HG02610 (cell line): ENCODE data around the gene AHNAK.

Experiments
- ATAC-seq: cut with Tn5 transposase; IDR thresholded peaks from one replicate; pipeline ENCODE4 v1.9.1; 2021; ENCODE audit warnings: mild to moderate bottlenecking, moderate library complexity; ENCODE audit not compliant: unreplicated experiment

Gene AHNAK

DNA sequence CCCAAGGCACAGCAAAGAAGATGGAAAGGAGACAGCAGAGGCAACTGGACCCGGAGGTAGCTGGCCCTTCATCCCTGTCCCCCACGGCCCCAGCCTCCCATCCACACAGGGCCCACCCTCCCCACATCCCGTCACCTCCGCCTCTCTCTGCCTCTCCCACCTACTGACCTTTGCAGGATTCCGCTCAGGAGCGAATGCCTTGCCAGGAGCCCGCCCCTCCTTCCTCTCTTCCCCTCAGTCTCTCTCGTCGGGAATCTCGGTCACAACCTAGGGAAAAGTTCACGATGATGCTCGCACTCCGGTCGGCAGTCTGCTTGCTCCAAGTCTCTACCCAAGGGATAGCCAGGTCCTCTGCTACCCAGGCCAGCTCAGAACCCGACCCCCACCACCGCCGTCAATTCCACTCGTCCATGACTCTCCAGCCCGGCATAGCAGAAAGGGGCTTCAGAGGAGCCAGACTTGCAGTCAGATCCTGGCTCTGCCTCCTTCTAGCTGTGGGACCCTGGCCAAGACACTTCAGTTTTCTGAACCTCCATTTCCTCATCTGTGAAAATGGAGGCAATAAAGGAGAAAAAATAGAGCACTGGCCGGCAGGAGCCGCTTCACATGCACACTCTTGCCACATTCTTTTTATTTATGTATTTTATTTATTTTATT lies 10.2 kb downstream of the AHNAK start:
- ATAC-seq, result no peak

DNA sequence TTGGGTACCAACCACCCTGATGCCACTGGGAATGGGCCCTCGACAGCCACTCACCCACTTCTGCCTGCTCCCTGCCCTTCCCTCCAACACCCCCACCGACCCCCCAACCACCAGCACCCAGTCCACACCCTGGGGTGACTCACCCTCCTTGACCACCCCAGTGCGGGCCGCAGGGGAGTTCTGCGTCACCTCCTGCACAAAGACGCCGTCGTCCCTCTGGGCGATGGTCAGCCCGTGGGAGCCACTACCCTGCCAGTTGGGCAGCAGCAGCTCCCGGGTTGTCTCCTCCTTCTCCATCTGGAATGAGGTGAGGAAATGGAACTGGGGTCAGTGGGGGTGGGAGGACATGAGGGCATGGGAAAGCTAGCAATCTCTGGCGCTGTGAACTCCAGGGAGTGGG lies 10.8 kb downstream of the AHNAK start:
- no peak for ATAC-seq

DNA sequence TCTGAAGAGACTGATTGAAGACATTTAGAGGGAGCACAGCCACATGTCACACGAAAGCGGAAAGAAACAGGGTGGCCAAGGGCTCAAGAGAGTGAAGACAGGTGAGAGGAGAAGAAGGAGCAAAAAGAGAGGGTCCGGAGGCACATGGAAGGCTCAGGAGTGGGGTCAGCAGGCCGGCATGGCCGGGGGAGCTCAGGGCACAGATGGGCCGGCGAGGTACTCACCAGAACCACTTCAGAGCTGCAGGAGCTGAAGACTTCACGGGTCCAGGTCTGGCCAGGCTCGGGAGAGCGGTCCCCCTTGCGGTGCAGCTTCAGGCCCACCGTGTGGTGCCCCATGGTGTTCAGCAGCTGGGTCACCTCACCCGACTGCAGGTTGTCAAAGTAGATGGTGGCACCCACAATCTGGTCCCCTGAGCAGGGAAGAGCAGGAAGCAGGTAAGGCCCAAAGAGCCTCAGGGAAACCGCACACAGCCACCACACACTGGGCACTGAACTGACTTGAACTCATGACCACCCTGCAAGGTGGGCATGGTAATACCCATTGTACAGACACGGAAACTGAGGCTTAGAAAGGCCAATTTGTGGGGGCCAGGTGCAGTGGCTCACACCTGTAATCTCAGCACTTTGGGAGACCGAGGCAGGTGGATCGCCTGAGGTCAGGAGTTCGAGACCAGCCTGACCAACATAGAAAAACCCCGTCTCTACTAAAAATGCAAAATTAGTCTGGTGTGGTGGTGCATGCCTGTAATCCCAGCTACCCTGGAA lies 11.6 kb downstream of the AHNAK start:
- no peak for ATAC-seq

DNA sequence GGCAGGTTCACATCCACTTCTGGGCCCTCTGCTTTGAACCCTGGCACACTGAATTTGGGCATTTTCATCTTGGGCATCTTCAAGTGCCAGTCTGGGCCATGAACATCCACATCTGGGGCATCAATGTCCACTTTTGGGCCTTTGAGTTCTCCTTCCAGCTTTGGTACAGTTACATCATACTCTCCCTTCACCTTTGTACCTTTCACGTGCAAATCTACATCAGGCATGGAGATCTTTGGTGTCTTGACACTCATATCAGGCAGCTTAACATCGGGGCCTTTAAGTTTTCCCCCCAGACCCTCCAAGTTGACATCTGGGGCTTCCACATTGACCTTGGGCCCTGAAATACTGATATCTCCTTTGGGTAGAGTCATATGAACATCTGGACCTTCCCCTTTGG lies 14.5 kb downstream of the AHNAK start:
- ATAC-seq, result no peak

DNA sequence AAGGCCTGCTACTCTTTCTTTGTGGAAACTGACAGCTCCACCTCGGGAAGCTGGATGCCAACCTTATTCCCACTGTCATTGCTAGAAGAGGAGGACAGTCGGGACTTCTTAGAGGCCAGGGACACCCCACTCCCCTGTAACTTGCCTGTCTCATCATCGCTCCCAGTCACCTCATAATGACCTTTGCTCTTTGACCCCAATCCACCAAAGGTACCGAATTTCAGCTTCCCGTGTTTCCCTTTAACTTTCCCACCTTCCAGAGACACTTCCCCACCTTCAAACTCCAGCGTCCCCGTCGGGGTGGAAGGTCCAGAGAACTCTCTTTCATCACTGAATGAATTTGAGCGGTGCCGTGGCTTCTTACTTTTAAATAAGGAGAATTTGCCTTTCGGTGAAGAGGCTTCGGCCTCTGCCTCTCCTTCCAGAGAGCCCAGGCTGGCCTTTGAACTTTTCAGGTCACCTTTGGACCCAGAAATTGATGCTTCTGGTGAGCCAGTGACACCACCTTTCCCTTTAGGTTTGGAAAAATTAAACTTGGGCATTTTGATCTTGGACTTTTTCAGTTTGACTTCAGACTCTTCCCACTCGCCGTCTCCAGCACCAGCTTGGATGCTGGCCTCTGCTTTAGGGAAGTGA lies 29.8 kb downstream of the AHNAK start:
- ATAC-seq, result no peak

DNA sequence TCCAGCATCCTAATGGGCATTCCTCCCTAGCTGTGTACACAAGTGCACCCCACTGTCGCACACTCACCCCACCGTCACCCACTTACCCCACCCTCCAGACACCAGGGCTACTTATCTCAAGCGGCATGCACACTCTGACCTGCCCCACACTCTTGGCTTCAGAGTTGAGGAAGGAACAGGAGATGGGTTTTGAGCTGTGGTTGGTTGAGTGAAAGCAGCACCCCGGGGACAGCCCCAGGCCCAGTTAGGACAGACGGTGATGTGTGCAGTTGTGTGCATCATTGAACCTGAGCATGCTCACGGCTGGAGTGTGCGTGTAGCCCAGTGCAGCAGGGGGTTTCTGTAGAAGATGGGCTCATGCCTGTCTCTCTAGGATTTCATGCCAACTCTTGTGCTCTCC lies 32.5 kb downstream of the AHNAK start:
- ATAC-seq, result peak; percentile 85

DNA sequence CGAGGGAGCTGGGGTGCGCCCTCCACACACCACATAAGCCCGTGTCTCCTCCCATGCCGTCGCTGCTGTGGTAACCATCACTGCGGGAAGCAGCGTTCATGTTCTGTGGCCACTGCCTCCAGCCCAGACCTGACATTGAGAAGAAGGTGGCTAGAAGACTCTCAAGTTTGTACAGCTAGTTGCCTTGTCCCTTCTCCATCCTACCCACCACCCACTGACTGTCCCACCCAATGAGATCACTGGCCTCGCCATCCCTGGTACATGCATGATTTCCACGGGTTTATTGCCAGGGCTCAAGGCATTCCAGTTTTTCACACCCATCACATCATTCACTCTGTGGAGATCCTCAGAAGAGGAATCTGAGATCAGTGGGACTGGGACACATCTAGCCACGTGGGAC lies 33.0 kb downstream of the AHNAK start:
- ATAC-seq, result no peak

DNA sequence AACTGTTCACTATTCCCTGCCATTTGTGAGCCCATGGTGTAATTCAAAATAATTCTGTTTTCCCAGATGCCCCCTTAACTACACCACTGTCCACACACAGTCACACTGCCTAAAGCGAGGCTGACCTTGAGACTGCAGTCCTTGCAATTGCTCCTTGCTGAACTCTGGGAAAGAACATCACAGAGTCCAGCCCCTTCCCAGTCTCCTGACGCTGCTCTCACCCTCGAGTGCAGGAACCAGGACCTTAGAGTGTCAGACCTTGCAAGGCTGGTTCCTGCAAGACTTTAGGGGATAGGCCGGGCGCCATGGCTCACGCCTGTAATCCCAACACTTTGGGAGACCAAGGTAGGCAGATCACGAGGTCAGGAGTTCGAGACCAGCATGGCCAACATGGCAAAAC lies 33.6 kb downstream of the AHNAK start:
- ATAC-seq, result no peak

DNA sequence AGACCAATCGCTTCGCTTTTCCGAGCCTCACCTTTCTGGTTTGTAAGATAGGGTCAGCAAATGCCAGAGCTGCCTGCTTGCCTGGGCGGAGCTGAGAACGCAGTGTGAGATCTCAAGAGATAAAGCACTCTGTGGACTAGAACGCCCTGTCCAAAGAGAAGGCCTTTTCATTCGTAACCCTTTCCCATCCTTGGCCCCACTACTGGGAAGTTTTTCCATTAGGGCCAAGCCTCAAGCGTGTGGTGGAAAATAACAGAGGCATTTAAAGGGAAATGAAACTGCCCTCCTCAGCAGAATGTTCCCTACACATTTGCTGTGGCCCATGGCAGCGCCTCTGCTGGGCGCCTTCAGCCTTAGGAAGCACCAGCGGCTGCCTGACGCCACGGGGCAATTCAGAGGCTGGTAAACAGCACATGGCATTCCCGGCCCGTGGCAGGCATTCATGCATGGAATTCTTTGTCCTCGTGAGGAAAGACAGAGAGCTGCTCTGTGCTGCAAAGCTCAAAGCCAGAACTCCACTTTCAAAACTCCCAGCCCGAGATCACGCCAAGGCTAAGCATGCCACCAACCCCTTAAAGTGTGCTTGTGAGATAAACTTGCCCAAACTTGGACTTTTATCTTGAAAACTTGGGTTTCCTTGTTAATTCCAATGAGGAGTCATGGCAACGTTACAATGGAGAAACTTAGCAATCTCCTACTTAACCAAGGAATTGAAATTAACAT lies 38.1 kb downstream of the AHNAK start:
- no peak for ATAC-seq

DNA sequence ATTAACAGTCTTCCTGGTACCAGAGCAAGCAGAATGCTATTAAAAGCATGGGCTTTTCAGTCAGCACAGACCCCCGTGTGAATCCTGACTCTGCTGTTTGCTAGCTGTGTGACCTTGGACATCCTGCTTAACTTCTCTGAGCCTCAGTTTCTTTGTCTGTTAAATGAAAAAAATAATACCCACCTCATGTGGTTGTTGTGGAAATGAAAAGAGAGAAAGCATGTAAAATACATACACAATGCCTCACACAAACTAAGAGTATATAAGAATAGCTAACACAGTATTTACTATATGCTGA lies 39.5 kb downstream of the AHNAK start:
- no peak for ATAC-seq

DNA sequence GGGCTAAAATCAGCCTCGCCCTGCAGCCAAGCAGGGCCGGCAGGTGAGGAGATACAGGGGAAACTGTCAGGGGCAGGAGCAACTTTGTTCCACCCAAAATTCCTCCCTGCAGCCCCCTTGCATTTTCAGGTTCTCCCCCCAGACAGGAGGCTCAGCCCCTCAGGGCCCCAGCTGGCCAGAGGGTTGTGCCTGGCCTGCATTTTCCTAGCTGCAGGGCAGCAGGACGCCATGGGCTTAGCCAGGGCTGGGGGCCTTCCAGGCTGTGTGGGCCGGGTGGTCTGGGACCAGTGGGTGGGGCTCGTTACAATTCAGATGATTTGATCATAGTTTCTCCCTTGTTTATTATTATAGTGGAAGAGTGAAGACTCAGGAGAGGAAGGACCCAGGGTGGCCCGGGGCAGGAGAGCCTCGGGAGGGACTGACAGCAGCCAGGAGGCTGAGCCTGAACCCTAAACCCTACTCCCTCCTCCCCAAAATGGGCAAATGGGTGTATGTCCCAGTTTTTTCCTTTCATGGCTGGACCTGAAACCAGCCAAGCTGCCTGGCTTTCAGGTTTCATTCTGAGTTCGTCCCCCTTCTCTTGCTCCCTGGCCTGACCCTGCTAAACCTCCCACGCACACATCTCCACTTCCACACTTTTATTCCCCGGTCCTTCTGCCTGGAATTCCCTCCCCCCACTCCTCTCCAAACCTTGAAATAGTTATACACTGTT lies 40.0 kb downstream of the AHNAK start:
- no peak for ATAC-seq

DNA sequence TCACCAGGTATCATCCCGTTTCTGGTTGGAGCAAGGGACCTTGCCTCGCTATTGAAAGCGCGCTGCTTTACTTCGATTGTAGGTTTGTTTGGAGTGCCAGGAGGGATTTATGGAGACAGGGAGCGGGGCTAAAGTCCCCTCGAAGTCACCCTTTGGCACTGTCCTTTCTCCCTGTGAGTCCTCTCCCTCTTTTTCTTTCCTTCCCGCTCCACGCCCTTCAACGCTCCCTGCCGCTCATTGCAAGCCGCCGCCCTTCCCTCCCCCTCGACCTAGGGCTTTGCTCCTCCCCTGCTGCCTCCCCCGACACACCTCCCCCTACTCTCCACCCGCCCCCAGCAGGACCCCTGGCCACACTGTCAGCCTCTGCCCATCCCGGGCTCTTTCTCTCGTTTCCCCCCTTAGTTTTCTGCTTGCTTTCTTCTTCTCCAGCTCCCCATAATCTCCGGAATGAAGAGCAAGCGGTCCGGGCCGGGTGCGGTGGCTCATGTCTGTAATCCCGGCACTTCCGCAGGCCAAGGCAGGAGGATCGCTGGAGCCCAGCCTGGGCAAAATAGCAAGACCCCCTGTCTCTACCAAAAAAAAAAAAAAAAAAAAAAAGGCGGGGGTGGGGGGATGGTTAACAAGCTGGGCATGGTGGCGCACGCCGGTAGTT lies 41.0 kb downstream of the AHNAK start:
- ATAC-seq, result no peak

DNA sequence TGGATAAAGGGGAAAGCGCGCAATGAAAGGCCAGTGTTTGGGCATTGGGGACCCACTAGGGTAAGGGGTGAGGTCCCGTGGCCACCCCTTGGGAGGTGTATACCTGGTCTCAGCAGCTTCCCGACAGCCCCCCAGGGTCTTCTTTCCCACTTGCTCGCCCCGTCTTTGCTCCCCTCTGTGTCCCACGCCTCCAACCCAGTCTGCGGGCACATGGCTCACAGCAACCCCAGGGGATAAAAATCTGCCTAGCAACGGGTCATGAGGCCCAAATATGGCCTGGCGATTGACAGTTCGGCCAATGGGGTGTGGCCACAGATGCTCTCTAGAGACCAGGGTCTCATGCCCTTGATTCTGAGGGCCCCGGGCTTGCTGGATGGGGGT lies 41.6 kb downstream of the AHNAK start:
- no peak for ATAC-seq

DNA sequence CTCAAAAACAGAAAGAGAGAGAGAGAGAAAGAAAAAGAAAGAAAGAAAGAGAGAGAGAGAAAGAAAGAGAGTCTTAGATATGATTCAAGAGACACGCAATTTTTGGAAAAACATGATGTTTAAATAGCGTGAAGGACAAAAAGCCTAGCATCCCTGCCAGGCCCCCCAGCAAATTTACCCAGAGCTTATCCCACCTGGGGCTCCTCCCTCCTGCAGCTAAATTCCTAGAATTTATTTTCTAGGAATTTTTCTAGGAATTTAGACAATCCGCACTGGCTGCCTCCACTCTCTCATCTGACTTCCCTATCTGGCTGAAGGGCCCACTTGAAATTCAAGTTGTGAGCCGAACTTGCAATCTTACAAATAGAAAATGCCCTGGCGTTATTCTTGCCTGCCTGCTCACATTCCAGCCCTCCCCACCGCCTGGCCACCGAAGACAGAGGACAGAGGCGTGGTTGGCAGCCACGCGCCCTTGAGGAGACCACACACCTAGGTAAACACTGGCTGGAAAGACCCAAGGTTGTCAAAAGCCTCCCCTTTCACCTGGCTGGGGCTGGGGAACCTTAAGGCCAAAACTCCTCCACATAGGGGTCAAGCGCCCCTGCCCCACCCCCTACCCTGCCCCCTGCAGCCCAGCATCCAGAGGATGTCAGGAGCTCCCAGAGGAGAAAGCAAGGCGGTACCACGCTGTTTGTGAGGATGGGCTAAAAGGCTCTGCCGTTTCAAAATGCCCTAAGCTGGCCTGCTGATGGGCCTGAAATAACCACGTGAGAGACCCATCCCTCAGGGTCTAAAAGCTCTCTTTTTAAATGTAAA lies 42.2 kb downstream of the AHNAK start:
- ATAC-seq, result no peak

DNA sequence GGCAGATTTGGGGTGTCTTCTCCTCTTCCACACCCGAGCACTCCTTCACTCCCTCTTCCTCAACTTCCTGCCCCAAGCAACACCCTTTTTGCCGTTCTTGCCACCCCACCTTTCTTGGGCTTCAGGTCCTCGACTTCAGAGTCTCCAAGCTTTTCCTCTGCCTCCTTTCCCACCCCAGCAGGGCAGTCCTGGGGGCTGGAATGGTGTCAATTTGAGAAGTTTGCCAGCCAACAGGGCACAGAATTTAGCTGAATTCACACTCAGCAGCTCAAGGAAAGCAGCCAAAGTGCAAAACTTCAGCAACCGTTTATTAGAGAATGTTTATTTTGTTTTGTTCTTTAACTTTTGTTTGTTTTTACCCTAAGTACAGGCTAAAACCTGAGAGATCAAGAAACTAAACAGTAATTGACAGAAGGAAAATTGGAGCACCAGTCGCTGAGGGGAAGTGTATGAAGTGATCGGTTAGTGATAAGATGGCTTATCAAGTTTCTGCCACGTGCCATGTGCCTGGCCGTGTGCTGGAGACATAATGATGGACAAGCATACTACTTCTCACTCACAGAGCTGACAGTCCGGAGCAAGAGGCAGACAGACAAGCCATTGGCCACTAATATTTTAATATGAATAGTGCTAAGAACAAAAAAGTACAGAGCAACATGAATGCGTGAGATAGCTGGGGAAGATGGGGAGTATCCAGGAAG lies 44.4 kb downstream of the AHNAK start:
- no peak for ATAC-seq

DNA sequence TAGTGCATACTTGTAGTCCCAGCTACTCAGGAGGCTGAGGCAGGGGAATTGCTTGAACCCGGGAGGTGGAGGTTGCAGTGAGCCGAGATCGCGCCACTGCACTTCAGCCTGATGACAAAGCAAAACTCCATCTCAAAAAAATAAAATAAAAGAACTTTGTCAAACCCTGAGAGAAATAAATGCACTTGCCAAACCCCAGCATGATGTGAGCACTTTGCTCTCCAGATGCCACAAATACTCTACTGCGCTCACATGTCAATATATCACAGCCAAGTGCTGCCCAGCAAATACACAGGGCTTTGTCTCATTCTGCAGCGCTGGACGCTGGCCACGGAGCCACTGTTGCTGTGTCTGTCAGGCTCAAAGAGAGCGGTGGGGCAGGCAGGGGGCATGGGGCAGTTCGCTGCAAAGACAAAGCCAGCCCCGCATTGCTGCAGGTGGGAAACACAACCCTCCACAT lies 45.1 kb downstream of the AHNAK start:
- no peak for ATAC-seq

DNA sequence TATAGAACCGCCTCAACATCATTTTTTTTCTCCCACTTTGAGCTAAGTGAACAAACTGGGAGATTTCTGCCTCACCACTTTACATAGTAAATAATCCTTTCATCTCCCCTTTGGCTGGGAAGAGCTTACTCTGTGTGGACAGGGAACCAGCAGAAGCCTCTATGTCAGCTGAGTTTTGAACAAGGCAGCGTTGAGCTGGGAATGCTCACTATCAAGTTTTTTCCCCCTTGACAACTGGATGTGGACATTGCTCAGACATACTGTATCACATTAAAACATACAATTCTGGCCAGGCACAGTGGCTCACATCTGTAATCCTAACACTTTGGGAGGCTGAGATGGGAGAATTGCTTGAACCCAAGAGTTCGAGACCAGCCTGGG lies 46.0 kb downstream of the AHNAK start:
- ATAC-seq, result no peak

DNA sequence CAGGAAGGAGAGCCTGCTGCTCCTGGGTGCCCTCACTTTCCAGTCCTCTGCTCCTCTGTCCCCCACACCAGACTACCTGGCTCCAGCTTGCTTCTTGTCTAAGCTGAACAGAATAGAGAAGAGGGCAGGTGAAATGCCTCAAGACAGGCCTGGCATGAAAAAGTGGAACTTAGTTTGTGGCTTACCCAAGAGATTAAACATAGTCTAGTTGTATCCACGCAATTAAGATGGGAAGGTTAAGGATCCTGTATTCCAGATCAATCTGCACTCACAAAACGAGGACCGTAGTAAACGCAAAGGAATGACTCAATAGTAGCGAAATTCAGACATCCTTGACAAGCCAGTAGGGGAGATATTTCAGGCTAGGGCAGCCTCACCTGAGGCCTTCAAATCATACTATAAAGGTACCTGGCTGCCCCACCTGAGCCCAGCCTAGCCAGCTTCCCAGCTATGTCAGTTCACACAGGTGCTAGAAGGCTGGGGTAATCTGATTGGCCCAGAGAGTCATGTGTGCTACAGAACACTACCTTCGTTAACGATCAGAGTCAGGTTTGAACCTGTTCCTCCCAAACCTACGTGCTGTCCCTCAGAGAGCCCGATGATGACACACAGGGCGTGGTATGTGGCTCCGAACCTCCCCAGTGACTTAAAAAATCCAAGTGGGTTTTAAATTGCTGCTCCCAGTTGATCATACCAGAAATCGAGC lies 46.5 kb downstream of the AHNAK start:
- ATAC-seq, result no peak
